ENCODE measurements around the gene TRAPPC3L. TPM values are rescaled to one million over a fixed set of nuclear protein-coding genes. Genes with fewer than 3 reads are reported as not detected.

TRAPPC3L gene
- total RNA-seq, 2 experiments from 2014 or later, result not detected

DNA sequence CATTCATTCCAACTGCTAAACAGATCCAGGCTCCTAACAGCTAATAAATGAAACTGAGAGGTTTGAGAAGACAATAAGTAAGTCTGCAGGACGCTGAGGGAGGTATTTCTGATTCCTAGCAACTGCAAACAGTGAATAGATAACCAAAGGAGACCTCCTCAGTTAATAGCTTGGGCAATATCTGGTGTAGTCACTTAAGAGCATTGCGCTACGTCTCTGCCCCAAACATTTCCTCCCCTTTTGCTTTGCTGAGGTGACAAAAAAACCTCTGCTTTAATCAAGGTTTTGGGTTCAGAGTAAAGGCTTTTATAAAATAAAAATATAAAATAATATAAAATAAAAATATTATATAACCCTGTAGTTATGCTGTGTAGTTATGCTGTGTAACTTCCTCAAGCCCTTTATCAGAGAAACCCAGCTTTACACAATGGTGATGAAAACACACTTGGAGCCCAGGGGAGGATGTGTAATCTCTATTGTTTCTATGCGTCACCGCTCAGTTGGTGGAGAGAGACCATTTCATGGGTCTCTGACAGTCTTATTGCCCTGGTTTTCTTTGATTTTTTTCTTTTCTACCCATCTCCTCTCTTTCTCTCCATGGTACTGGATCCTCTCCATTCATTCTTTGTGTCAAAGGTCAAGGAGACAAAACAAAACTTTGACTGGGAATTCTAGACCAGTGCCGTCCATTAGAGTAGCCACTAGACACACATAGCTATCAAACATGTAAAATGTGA is 53.0 kb downstream of the TRAPPC3L start:
- Histone ChIP-seq H3K36me3 (ENCODE audit: insufficient read depth, low read length) (no peaks in the 10 kb centered on the region), H3K4me3 (ENCODE audit: low read length) (no peak overlapping the region), H3K4me1 (ENCODE audit: insufficient read depth, low read length) (no peaks in the 10 kb centered on the region), H3K9me3 (ENCODE audit: control insufficient read depth in 1 of 2, insufficient read depth in 1 of 2, low read length in 2 of 2) (no peaks in the 10 kb centered on the region), H3K27me3 (ENCODE audit: control insufficient read depth in 1 of 2, insufficient read depth in 2 of 2, low read length in 2 of 2) (no peaks in the 10 kb centered on the region), H3K27ac (ENCODE audit: low read depth in 1 of 2, low read length in 2 of 2) (no peak overlapping the region)
- DNase-seq (peak in 1 of 14 experiments; percentile 36), ATAC-seq (ENCODE audit: poor library complexity) (no peak)
- H3K9me3 Mint-ChIP-seq, result no peaks in the 10 kb centered on the region
- no peak for TF ChIP-seq CTCF (IDR thresholded peaks at IDR 0.05)
- no peak overlapping the region for H3K4me3 Mint-ChIP-seq
- H3K36me3 Mint-ChIP-seq (ENCODE audit: low read depth), result no peaks in the 10 kb centered on the region
- peaks cover 13% of the 10 kb centered on the region for H3K27me3 Mint-ChIP-seq
- H3K27ac Mint-ChIP-seq, result no peak overlapping the region
- intact Hi-C loops (cut with DNase I, micrococcal nuclease), result no loop called here
- ChIA-PET CTCF (no interaction called here), POLR2A (no interaction called here)
- H3K4me1 Mint-ChIP-seq (ENCODE audit: low read depth), result no peaks in the 10 kb centered on the region

GRCh38 chr6:116491610-116492330 is 53.7 kb downstream of the TRAPPC3L start:
- DNase-seq, result no peak
- ATAC-seq (ENCODE audit: poor library complexity), result no peak
- H3K27me3 ChIP-seq (ENCODE audit: control insufficient read depth in 1 of 2, insufficient read depth in 2 of 2, low read length in 2 of 2), result no peaks in the 10 kb centered on the region
- intact Hi-C loops (cut with DNase I, micrococcal nuclease), result no loop called here
- H3K27ac ChIP-seq (ENCODE audit: low read depth in 1 of 2, low read length in 2 of 2), result no peak overlapping the region
- H3K4me3 ChIP-seq (ENCODE audit: low read length), result no peak overlapping the region
- TF ChIP-seq CTCF (IDR thresholded peaks at IDR 0.05), result no peak
- Mint-ChIP-seq H3K4me3 (no peak overlapping the region), H3K36me3 (ENCODE audit: low read depth) (no peaks in the 10 kb centered on the region), H3K27ac (no peak overlapping the region), H3K4me1 (ENCODE audit: low read depth) (no peaks in the 10 kb centered on the region), H3K9me3 (no peaks in the 10 kb centered on the region), H3K27me3 (peaks cover 13% of the 10 kb centered on the region)
- no peaks in the 10 kb centered on the region for H3K4me1 ChIP-seq (ENCODE audit: insufficient read depth, low read length)
- CTCF ChIA-PET, result no interaction called here
- H3K36me3 ChIP-seq (ENCODE audit: insufficient read depth, low read length), result no peaks in the 10 kb centered on the region
- POLR2A ChIA-PET, result no interaction called here
- H3K9me3 ChIP-seq (ENCODE audit: control insufficient read depth in 1 of 2, insufficient read depth in 1 of 2, low read length in 2 of 2), result no peaks in the 10 kb centered on the region

- H3K4me1 ChIP-seq (ENCODE audit: insufficient read depth, low read length), result no peaks in the 10 kb centered on the region
- POLR2A ChIA-PET, result no interaction called here
- TF ChIP-seq CTCF (IDR thresholded peaks at IDR 0.05), result no peak
- intact Hi-C loops (cut with DNase I, micrococcal nuclease), result no loop called here
- Mint-ChIP-seq H3K27ac (no peak overlapping the region), H3K36me3 (ENCODE audit: low read depth) (no peaks in the 10 kb centered on the region), H3K4me3 (no peak overlapping the region), H3K9me3 (no peaks in the 10 kb centered on the region), H3K27me3 (peaks cover 25% of the 10 kb centered on the region), H3K4me1 (ENCODE audit: low read depth) (no peaks in the 10 kb centered on the region)
- no peaks in the 10 kb centered on the region for H3K9me3 ChIP-seq (ENCODE audit: control insufficient read depth in 1 of 2, insufficient read depth in 1 of 2, low read length in 2 of 2)
- peaks cover 0 to 9% of the 10 kb centered on the region in 2 experiments for H3K27me3 ChIP-seq (ENCODE audit: control insufficient read depth in 1 of 2, insufficient read depth in 2 of 2, low read length in 2 of 2)
- no peak overlapping the region for H3K27ac ChIP-seq (ENCODE audit: low read depth in 1 of 2, low read length in 2 of 2)
- ATAC-seq (ENCODE audit: poor library complexity) (no peak), DNase-seq (no peak)
- no peak overlapping the region for H3K4me3 ChIP-seq (ENCODE audit: low read length)
- no peaks in the 10 kb centered on the region for H3K36me3 ChIP-seq (ENCODE audit: insufficient read depth, low read length)
- CTCF ChIA-PET, result no interaction called here
Observed at GRCh38 chr6:116485559-116486184, 59.8 kb downstream of the TRAPPC3L start.

Data from CD4-positive, alpha-beta T cell (primary cell).